CD8-positive, alpha-beta memory T cell (primary cell): Measurements from ENCODE around the gene TNK1. TPM values are rescaled to one million over a fixed set of nuclear protein-coding genes. Genes with fewer than 3 reads are reported as not detected.

Experiments used
- CTCF ChIA-PET: fragments of 350-600 bp; sonication (Branson Sonifier 250); formaldehyde crosslinking; loops from one replicate; lab custom pipeline; 2021; ENCODE audit warnings: antibody characterized with exemption; lab: Charles Lee
- POLR2A ChIA-PET: fragments of 350-600 bp; sonication (Branson Sonifier 250); formaldehyde crosslinking; loops from one replicate; lab custom pipeline; 2021; ENCODE audit warnings: antibody characterized with exemption; lab: Charles Lee
- DNase-seq, 5 donors: peaks; one replicate each; pipeline versions ENCODE4 v3.0.0 to v3.0.0-alpha.2; 2020 to 2022; ENCODE audit warnings: mixed read lengths in 1 of 5
- H3K27ac ChIP-seq: one replicate; pipeline ENCODE4 v1.7.0; 2013; ENCODE audit warnings: low read depth, mild to moderate bottlenecking, low read length, moderate library complexity
- H3K27me3 ChIP-seq: 2 replicates; pipeline ENCODE4 v1.7.0; 2013; ENCODE audit warnings: low read length, mild to moderate bottlenecking; ENCODE audit not compliant: insufficient read depth, poor library complexity, severe bottlenecking
- H3K36me3 ChIP-seq: 2 replicates; pipeline ENCODE4 v1.7.0; 2013; ENCODE audit warnings: mild to moderate bottlenecking, low read length, moderate library complexity; ENCODE audit not compliant: insufficient read depth
- H3K4me1 ChIP-seq: 2 replicates; pipeline ENCODE4 v1.7.0; 2013; ENCODE audit warnings: mild to moderate bottlenecking, low read length, moderate library complexity; ENCODE audit not compliant: insufficient read depth
- H3K4me3 ChIP-seq: 2 replicates; pipeline ENCODE4 v1.7.0; 2013; ENCODE audit warnings: mild to moderate bottlenecking, low read length
- H3K9me3 ChIP-seq: 2 replicates; pipeline ENCODE4 v1.7.0; 2013; ENCODE audit warnings: mild to moderate bottlenecking, low read length
- H3K27ac Mint-ChIP-seq, 8 donors: one replicate each; pipeline ENCODE4 v1.8.0; 2020 to 2021; ENCODE audit warnings: mixed read lengths in 8 of 8, mild to moderate bottlenecking in 6 of 8, inconsistent platforms in 3 of 8, moderate library complexity in 3 of 8
- H3K27me3 Mint-ChIP-seq, 2 donors: one replicate each; pipeline ENCODE4 v1.8.0; 2020 to 2021; ENCODE audit warnings: mixed read lengths in 2 of 2, mild to moderate bottlenecking in 1 of 2, moderate library complexity in 1 of 2
- H3K36me3 Mint-ChIP-seq, 3 donors: one replicate each; pipeline ENCODE4 v1.8.0; 2020 to 2021; ENCODE audit warnings: mixed read lengths in 3 of 3, inconsistent platforms in 1 of 3, mild to moderate bottlenecking in 1 of 3
- H3K4me1 Mint-ChIP-seq, 3 donors: one replicate each; pipeline ENCODE4 v1.8.0; 2020 to 2021; ENCODE audit warnings: mixed read lengths in 3 of 3, inconsistent platforms in 1 of 3, mild to moderate bottlenecking in 1 of 3
- H3K4me3 Mint-ChIP-seq, 7 donors: one replicate each; pipeline ENCODE4 v1.8.0; 2020 to 2021; ENCODE audit warnings: mixed read lengths in 7 of 7, mild to moderate bottlenecking in 6 of 7, moderate library complexity in 4 of 7, inconsistent platforms in 2 of 7
- H3K9me3 Mint-ChIP-seq, 5 donors: one replicate each; pipeline ENCODE4 v1.8.0; 2020 to 2022; ENCODE audit warnings: mixed read lengths in 5 of 5, mild to moderate bottlenecking in 3 of 5, moderate library complexity in 2 of 5, inconsistent platforms in 1 of 5
- polyA plus RNA-seq: library from polyadenylated mRNA; unstranded; fragments of 300-500 nt; fragmentation: Illumina TruSeq; gene quantifications from one replicate; pipeline ENCODE4 v1.2.3, GENCODE V29; 2021
- total RNA-seq, 2 experiments: library from RNA; stranded (reverse); gene quantifications; one replicate each; pipeline ENCODE4 v1.2.3, GENCODE V29; 2021

Gene TNK1
- total and polyA plus RNA-seq, 3 experiments from 2014 or later = 3.1 to 5.8 (median 4.4) TPM

DNA sequence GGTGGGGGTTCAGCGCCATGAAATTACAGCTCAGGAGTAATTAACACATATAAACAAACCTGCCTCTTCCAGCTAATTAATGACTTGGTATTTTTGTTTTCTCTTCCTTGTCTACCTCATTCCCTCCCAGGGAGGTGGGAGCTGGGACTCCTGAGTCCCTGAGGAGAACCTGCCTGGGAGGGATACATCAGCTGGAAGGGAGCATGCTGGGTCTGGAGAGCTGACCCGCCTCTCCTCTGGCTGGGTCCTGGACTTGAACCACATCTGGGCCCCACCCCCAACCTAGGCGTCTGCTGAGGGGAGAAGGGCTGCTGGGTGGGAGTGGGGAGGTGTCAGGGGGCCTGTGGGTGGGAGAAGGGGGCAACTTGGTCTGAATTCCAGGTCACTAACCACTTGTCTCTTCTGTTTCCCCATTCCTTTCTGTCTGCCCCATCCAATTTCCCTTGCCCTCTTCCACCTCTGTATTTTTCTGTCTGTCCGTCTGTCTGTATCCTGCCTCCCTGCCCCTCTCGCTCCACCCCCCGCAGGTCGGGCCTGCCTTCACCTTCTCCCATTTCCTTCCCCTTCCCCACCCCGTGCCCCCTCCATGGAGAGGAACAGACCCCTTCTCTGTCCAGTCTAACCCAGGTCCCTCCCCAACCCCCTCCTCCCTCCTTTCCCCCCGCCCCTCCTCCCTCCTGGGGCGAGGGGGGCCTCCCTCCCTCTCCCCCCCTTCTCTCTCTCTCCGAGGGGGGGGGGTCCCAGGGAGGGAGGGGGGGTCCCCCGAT lies 26.8 kb downstream of the TNK1 start, which contains the start of gene NLGN2:
TSS of gene NLGN2 (plus strand) at position 361 of the 767 bp plus-strand sequence. CDS start 411 bp downstream, outside the sequence.
- ChIA-PET CTCF (interaction anchor here (0.8 to 2.0 kb wide), 4 partner anchors 24 to 52 kb away, joined by 3 to 7 read pairs (median 5); no protein-coding TSS in a partner anchor), POLR2A (interaction anchor here (0.6 kb wide), 1 partner anchor 76 kb away, joined by 3 read pairs; the partner anchor contains the start of gene POLR2A)
- Histone ChIP-seq H3K27ac (no peak within 1 kb of the TSS), H3K9me3 (no peaks in the 10 kb centered on the region), H3K27me3 (no peaks in the 10 kb centered on the region), H3K36me3 (no peaks in the 10 kb centered on the region), H3K4me3 (no peak within 1 kb of the TSS), H3K4me1 (peaks cover 16% of the 10 kb centered on the region)
- peak within 1 kb of the TSS; percentile 32 to 78 (median 50) for H3K4me3 Mint-ChIP-seq
- H3K27ac Mint-ChIP-seq = peak within 1 kb of the TSS in 5 of 8 donors; percentile 15 to 76 (median 66)
- peaks cover 0 to 5% of the 10 kb centered on the region in 2 donors for H3K27me3 Mint-ChIP-seq
- no peaks in the 10 kb centered on the region for H3K9me3 Mint-ChIP-seq
- H3K36me3 Mint-ChIP-seq = peaks cover 0 to 5% (median 0%) of the 10 kb centered on the region in 3 donors
- no peak for DNase-seq
- peaks cover 16 to 38% (median 22%) of the 10 kb centered on the region in 3 donors for H3K4me1 Mint-ChIP-seq

GRCh38 chr17:7408252-7408727 lies 27.4 kb downstream of the TNK1 start:
- POLR2A ChIA-PET = no interaction called here
- Histone ChIP-seq H3K27ac (no peak overlapping the region), H3K36me3 (no peaks in the 10 kb centered on the region), H3K4me3 (no peak overlapping the region), H3K4me1 (peaks cover 10% of the 10 kb centered on the region), H3K9me3 (no peaks in the 10 kb centered on the region), H3K27me3 (no peaks in the 10 kb centered on the region)
- Mint-ChIP-seq H3K4me1 (peaks cover 10 to 32% (median 16%) of the 10 kb centered on the region in 3 donors), H3K36me3 (peaks cover 0 to 5% (median 0%) of the 10 kb centered on the region in 3 donors), H3K4me3 (peak overlapping the region in 3 of 7 donors; percentile 32 to 78 (median 39)), H3K27me3 (peaks cover 0 to 6% of the 10 kb centered on the region in 2 donors), H3K9me3 (no peaks in the 10 kb centered on the region), H3K27ac (peak overlapping the region in 1 of 8 donors; percentile 66)
- CTCF ChIA-PET = interaction anchor here (0.8 to 2.0 kb wide), 3 partner anchors 24 to 52 kb away, joined by 3 to 7 read pairs (median 5); no protein-coding TSS in a partner anchor
- peak in 4 of 5 donors; percentile 18 to 68 (median 44) for DNase-seq

DNA sequence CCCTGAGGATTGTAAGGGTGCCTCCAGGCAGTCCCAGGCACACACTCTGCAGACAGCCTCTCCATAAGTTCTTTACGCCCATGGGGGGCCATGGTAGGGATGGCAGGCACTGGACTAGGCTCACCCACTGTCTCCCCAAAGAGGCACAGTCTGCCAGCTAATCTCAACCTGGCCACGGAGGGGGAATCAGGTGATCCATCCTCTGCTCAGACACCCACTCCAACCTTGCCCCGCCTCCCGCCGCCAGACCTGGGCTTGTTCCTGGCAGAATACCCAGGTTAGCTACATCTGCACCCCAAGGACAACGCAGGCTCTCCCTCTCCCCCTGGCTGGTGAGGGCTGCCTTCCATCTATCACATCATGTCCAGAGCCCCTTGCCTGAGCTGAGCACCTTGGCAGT lies 28.0 kb downstream of the TNK1 start:
- CTCF ChIA-PET = interaction anchor here (1.8 to 2.0 kb wide), 2 partner anchors 28 to 53 kb away, joined by 5 to 7 read pairs; no protein-coding TSS in a partner anchor
- POLR2A ChIA-PET = interaction anchor here (0.5 kb wide), 1 partner anchor 37 kb away, joined by 3 read pairs; no protein-coding TSS in a partner anchor
- DNase-seq = no peak

DNA sequence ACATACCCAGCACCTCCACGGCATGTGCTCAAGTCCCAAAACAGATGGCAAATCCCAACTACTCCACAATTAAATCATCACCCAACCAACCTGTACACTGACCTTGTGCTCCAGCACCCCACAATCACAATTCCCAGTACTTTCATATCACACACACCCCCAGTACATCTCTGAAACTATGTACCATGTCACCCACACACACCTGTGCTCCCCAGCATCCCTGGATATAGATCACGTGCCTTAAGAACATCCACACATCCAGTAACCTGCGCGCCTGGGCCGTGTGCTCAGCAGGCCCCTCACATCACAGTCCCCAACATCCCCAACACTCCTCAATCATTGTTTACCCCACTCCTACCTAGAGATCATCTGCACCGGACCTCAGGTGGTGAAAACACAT lies 28.8 kb downstream of the TNK1 start:
- Mint-ChIP-seq H3K27ac (peak overlapping the region in 3 of 8 donors; percentile 0 to 43 (median 31)), H3K27me3 (peaks cover 0 to 6% of the 10 kb centered on the region in 2 donors), H3K4me3 (peak overlapping the region in 1 of 7 donors; percentile 78), H3K36me3 (no peaks in the 10 kb centered on the region), H3K4me1 (peaks cover 8 to 24% (median 8%) of the 10 kb centered on the region in 3 donors), H3K9me3 (no peaks in the 10 kb centered on the region)
- no peak for DNase-seq
- no peak overlapping the region for H3K27ac ChIP-seq
- POLR2A ChIA-PET = no interaction called here
- CTCF ChIA-PET = interaction anchor here (1.8 kb wide), 1 partner anchor 27 kb away, joined by 7 read pairs; no protein-coding TSS in a partner anchor
- no peaks in the 10 kb centered on the region for H3K27me3 ChIP-seq
- H3K4me3 ChIP-seq = no peak overlapping the region
- no peaks in the 10 kb centered on the region for H3K36me3 ChIP-seq
- H3K4me1 ChIP-seq = peaks cover 8% of the 10 kb centered on the region
- H3K9me3 ChIP-seq = no peaks in the 10 kb centered on the region

More for the DNA sequence above, 28.0 kb downstream of the TNK1 start:
- peaks cover 0 to 4% (median 0%) of the 10 kb centered on the region in 3 donors for H3K36me3 Mint-ChIP-seq
- Histone ChIP-seq H3K4me3 (no peak overlapping the region), H3K36me3 (no peaks in the 10 kb centered on the region), H3K27ac (no peak overlapping the region), H3K4me1 (peaks cover 8% of the 10 kb centered on the region), H3K9me3 (no peaks in the 10 kb centered on the region), H3K27me3 (no peaks in the 10 kb centered on the region)
- peak overlapping the region in 6 of 7 donors; percentile 1 to 79 (median 34) for H3K4me3 Mint-ChIP-seq
- H3K27ac Mint-ChIP-seq = peak overlapping the region in 7 of 8 donors; percentile 25 to 92 (median 48)
- H3K4me1 Mint-ChIP-seq = peaks cover 8 to 28% (median 13%) of the 10 kb centered on the region in 3 donors
- peaks cover 0 to 6% of the 10 kb centered on the region in 2 donors for H3K27me3 Mint-ChIP-seq
- no peaks in the 10 kb centered on the region for H3K9me3 Mint-ChIP-seq

- CTCF ChIA-PET = no interaction called here
- H3K27me3 Mint-ChIP-seq = peaks cover 0 to 6% of the 10 kb centered on the region in 2 donors
- POLR2A ChIA-PET = no interaction called here
- peak overlapping the region in 1 of 7 donors; percentile 37 for H3K4me3 Mint-ChIP-seq
- H3K4me1 ChIP-seq = no peaks in the 10 kb centered on the region
- H3K36me3 ChIP-seq = no peaks in the 10 kb centered on the region
- no peaks in the 10 kb centered on the region for H3K9me3 Mint-ChIP-seq
- no peak overlapping the region for H3K27ac ChIP-seq
- peak overlapping the region in 1 of 8 donors; percentile 38 for H3K27ac Mint-ChIP-seq
- no peaks in the 10 kb centered on the region for H3K36me3 Mint-ChIP-seq
- DNase-seq = no peak
- no peaks in the 10 kb centered on the region for H3K27me3 ChIP-seq
- no peak overlapping the region for H3K4me3 ChIP-seq
- H3K9me3 ChIP-seq = no peaks in the 10 kb centered on the region
- H3K4me1 Mint-ChIP-seq = peaks cover 5 to 17% (median 8%) of the 10 kb centered on the region in 3 donors
These were observed 29.9 kb downstream of the TNK1 start for GRCh38 chr17:7410634-7411426.

DNA sequence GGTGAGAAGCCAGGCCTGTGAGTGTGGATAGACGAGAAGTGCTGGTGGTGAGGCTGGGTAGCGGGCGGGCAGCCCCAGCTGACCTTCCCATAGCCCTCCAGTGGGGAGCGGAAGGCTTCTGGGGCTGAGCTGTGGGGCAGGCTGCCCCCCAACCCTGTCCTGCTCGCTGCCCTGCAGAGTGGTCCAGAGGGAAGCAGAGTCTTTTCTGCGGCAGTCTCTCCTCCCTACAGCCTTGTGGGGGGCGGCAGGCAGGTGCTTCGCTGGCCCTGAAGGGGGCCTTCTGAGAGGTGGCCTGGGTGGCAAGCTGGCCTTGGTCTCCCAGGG lies 30.5 kb downstream of the TNK1 start:
- Mint-ChIP-seq H3K4me1 (peaks cover 0 to 13% (median 8%) of the 10 kb centered on the region in 3 donors), H3K9me3 (no peaks in the 10 kb centered on the region), H3K27me3 (peaks cover 0 to 4% of the 10 kb centered on the region in 2 donors), H3K27ac (no peak overlapping the region), H3K4me3 (no peak overlapping the region), H3K36me3 (no peaks in the 10 kb centered on the region)
- Histone ChIP-seq H3K4me3 (no peak overlapping the region), H3K36me3 (no peaks in the 10 kb centered on the region), H3K27ac (no peak overlapping the region), H3K9me3 (no peaks in the 10 kb centered on the region), H3K27me3 (no peaks in the 10 kb centered on the region), H3K4me1 (no peaks in the 10 kb centered on the region)
- CTCF ChIA-PET = no interaction called here
- POLR2A ChIA-PET = no interaction called here
- DNase-seq = no peak

GRCh38 chr17:7413346-7413985 lies 32.6 kb downstream of the TNK1 start:
- DNase-seq = no peak
- Histone ChIP-seq H3K4me1 (no peaks in the 10 kb centered on the region), H3K9me3 (no peaks in the 10 kb centered on the region), H3K27ac (no peak overlapping the region), H3K27me3 (no peaks in the 10 kb centered on the region), H3K4me3 (no peak overlapping the region), H3K36me3 (no peaks in the 10 kb centered on the region)
- POLR2A ChIA-PET = no interaction called here
- Mint-ChIP-seq H3K36me3 (peaks cover 0 to 1% (median 0%) of the 10 kb centered on the region in 3 donors), H3K9me3 (no peaks in the 10 kb centered on the region), H3K27ac (no peak overlapping the region), H3K4me1 (peaks cover 0 to 8% (median 6%) of the 10 kb centered on the region in 3 donors), H3K4me3 (no peak overlapping the region), H3K27me3 (peaks cover 0 to 4% of the 10 kb centered on the region in 2 donors)
- CTCF ChIA-PET = interaction anchor here (1.3 to 2.2 kb wide), 2 partner anchors 24 to 57 kb away, joined by 3 to 6 read pairs; no protein-coding TSS in a partner anchor
